Measurements from ENCODE around the gene TCAF1. TPM values are rescaled to one million over a fixed set of nuclear protein-coding genes. Genes with fewer than 3 reads are reported as not detected.
"Not testable (repeated sequence)": the region's sequence is repeated elsewhere in the genome, so short reads cannot be mapped to it uniquely, and the experiment has no call there.

The TCAF1 gene
- polyA plus RNA-seq, 1 donor from 2014 or later = 172 TPM

GRCh38 chr7:143846692-143847091 is 55.3 kb downstream of the TCAF1 start:
- H3K4me3 ChIP-seq (ENCODE audit: low read length) = no peak overlapping the region
- no peaks in the 10 kb centered on the region for H3K9me2 ChIP-seq (ENCODE audit: insufficient read depth, low read length)
- no peak overlapping the region for H3K27ac ChIP-seq (ENCODE audit: low read length)
- H3K27me3 ChIP-seq (ENCODE audit: insufficient read depth, low read depth, low read length) = no peaks in the 10 kb centered on the region
- H3K36me3 ChIP-seq (ENCODE audit: insufficient read depth, low read length) = peaks cover 3% of the 10 kb centered on the region
- H3K79me2 ChIP-seq (replicated peaks; ENCODE audit: insufficient read depth, low read length) = no peaks in the 10 kb centered on the region
- H3K9ac ChIP-seq (ENCODE audit: low read length) = no peak overlapping the region
- H3F3A ChIP-seq (ENCODE audit: insufficient read depth, low read length, poor library complexity, severe bottlenecking) = no peaks in the 10 kb centered on the region
- H3K9me3 ChIP-seq (ENCODE audit: low read length) = no peaks in the 10 kb centered on the region
- H2AFZ ChIP-seq (ENCODE audit: low read depth, low read length) = no peak overlapping the region
- H4K20me1 ChIP-seq (ENCODE audit: insufficient read depth) = no peaks in the 10 kb centered on the region
- no peak for TF ChIP-seq SMC3 (conservative IDR thresholded peaks at IDR 0.05; ENCODE audit: poor library complexity)
- no peak for TF ChIP-seq REST (IDR thresholded peaks at IDR 0.05; ENCODE audit: borderline replicate concordance)
- TF ChIP-seq CTCF (IDR thresholded peaks at IDR 0.05; ENCODE audit: poor library complexity, severe bottlenecking) = no peak
- TF ChIP-seq EP300 (conservative IDR thresholded peaks at IDR 0.05; ENCODE audit: poor library complexity, severe bottlenecking) = no peak
- no peak for TF ChIP-seq EZH2 (IDR thresholded peaks at IDR 0.05; ENCODE audit: borderline replicate concordance, insufficient read depth, low read length, poor library complexity, severe bottlenecking)
- no peak for TF ChIP-seq RAD21 (conservative IDR thresholded peaks at IDR 0.05)
- TF ChIP-seq MXI1 (conservative IDR thresholded peaks at IDR 0.05; ENCODE audit: poor library complexity, severe bottlenecking) = no peak
- no peak for TF ChIP-seq POLR2AphosphoS5 (IDR thresholded peaks at IDR 0.05)
- no peak for TF ChIP-seq TAF1 (IDR thresholded peaks at IDR 0.05; ENCODE audit: low read depth)
- no peak overlapping the region for H3K4me2 ChIP-seq (ENCODE audit: low read length)

GRCh38 chr7:143841696-143842095 is 60.3 kb downstream of the TCAF1 start:
- H4K20me1 ChIP-seq (ENCODE audit: insufficient read depth); H3K9me3 ChIP-seq (ENCODE audit: low read length); H3K4me2 ChIP-seq (ENCODE audit: low read length); H3K27ac ChIP-seq (ENCODE audit: low read length); H3K9me2 ChIP-seq (ENCODE audit: insufficient read depth, low read length); H3K4me3 ChIP-seq (ENCODE audit: low read length); H3K9ac ChIP-seq (ENCODE audit: low read length); H3K36me3 ChIP-seq (ENCODE audit: insufficient read depth, low read length); H2AFZ ChIP-seq (ENCODE audit: low read depth, low read length); H3F3A ChIP-seq (ENCODE audit: insufficient read depth, low read length, poor library complexity, severe bottlenecking); H3K79me2 ChIP-seq (replicated peaks; ENCODE audit: insufficient read depth, low read length); H3K27me3 ChIP-seq (ENCODE audit: insufficient read depth, low read depth, low read length): not testable (repeated sequence)

- H4K20me1 ChIP-seq (ENCODE audit: insufficient read depth); H3K9ac ChIP-seq (ENCODE audit: low read length); H3K9me2 ChIP-seq (ENCODE audit: insufficient read depth, low read length); H3K27ac ChIP-seq (ENCODE audit: low read length); H3K36me3 ChIP-seq (ENCODE audit: insufficient read depth, low read length); H3K4me2 ChIP-seq (ENCODE audit: low read length); H3K9me3 ChIP-seq (ENCODE audit: low read length); H2AFZ ChIP-seq (ENCODE audit: low read depth, low read length); H3K79me2 ChIP-seq (replicated peaks; ENCODE audit: insufficient read depth, low read length); H3K27me3 ChIP-seq (ENCODE audit: insufficient read depth, low read depth, low read length); H3K4me3 ChIP-seq (ENCODE audit: low read length); H3F3A ChIP-seq (ENCODE audit: insufficient read depth, low read length, poor library complexity, severe bottlenecking): not testable (repeated sequence)
Measured at GRCh38 chr7:143840062-143840461, 61.9 kb downstream of the TCAF1 start.

- H3K79me2 ChIP-seq (replicated peaks; ENCODE audit: insufficient read depth, low read length); H3K9me2 ChIP-seq (ENCODE audit: insufficient read depth, low read length); H3K27ac ChIP-seq (ENCODE audit: low read length); H3F3A ChIP-seq (ENCODE audit: insufficient read depth, low read length, poor library complexity, severe bottlenecking); H3K4me2 ChIP-seq (ENCODE audit: low read length); H4K20me1 ChIP-seq (ENCODE audit: insufficient read depth); H3K27me3 ChIP-seq (ENCODE audit: insufficient read depth, low read depth, low read length); H3K9me3 ChIP-seq (ENCODE audit: low read length); H2AFZ ChIP-seq (ENCODE audit: low read depth, low read length); H3K9ac ChIP-seq (ENCODE audit: low read length); H3K36me3 ChIP-seq (ENCODE audit: insufficient read depth, low read length); H3K4me3 ChIP-seq (ENCODE audit: low read length): not testable (repeated sequence)
Measured at GRCh38 chr7:143837223-143837622, 64.8 kb downstream of the TCAF1 start.

- H4K20me1 ChIP-seq (ENCODE audit: insufficient read depth); H3K9me3 ChIP-seq (ENCODE audit: low read length); H3K9ac ChIP-seq (ENCODE audit: low read length); H3K9me2 ChIP-seq (ENCODE audit: insufficient read depth, low read length); H3K36me3 ChIP-seq (ENCODE audit: insufficient read depth, low read length); H2AFZ ChIP-seq (ENCODE audit: low read depth, low read length); H3K79me2 ChIP-seq (replicated peaks; ENCODE audit: insufficient read depth, low read length); H3K27me3 ChIP-seq (ENCODE audit: insufficient read depth, low read depth, low read length); H3F3A ChIP-seq (ENCODE audit: insufficient read depth, low read length, poor library complexity, severe bottlenecking); H3K4me2 ChIP-seq (ENCODE audit: low read length); H3K27ac ChIP-seq (ENCODE audit: low read length): not testable (repeated sequence)
- peak overlapping the region; percentile 55 for H3K4me3 ChIP-seq (ENCODE audit: low read length)
Measured at GRCh38 chr7:143836622-143837021, 65.4 kb downstream of the TCAF1 start.

All from neural cell (in vitro differentiated cells).